Stimulated activated CD4-positive, alpha-beta T cell treated with anti-CD3 and anti-CD28 coated beads, Interleukin-2, amount 100 ng/mL, for 24 hours (primary cell): ENCODE data around the gene TNFAIP8.

Experiments
- DNase-seq, 2 donors: peaks; one replicate each; pipeline ENCODE4 v3.0.0-alpha.2; 2020

TNFAIP8 gene

DNA sequence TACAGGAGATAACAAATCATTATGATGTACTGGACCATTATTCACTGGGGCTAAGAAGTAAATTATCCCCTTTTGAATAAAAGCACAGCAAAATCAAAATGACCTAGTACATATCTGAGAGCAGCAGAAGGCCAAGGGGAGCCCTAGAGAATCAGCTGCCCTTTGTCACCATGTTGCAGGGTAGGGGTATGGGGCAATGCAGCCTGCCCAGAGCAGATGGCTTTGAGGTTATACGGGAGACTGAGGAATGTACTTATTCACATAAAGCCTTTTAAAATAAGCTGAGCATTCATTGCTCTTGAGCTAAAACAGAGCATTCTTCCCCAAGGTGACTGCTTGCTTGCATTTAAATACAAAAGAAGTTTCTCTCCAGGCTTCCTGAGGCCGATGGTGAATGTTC, 2.6 kb upstream of the TNFAIP8 start:
- no peak for DNase-seq

DNA sequence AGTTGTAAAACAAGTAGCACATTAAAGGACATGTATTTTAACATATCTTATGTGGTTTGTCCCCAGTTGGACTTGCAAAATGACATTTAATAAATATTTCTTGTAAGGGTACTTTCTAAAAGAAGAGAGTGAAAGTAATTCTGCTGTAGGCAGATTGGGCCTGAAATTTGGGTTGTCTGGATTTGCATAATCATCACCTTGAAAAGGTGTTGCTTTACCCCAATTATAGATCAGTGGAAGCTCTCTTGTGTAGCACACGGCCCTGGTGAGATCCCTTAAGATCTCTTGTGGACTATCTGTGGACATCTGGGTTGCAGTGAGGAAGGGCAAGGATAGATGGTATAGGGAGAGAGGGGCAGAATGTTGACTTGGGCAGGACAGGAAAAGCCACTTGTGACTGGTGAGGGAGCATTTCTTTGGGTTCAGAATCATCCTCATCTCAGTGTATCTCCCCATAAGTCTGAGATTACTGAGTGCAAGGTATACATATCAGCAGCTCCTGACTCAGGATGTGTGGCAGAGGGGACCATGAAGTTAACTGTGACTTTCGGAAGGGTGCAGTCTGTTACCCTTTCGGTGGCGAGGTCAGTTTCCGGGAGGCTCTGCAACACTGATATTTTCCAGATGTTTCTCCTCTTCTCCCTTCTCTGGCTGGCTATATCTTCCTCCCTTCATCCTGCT, 2.0 kb upstream of the TNFAIP8 start:
- peak in 1 of 2 donors; percentile 49 for DNase-seq

DNA sequence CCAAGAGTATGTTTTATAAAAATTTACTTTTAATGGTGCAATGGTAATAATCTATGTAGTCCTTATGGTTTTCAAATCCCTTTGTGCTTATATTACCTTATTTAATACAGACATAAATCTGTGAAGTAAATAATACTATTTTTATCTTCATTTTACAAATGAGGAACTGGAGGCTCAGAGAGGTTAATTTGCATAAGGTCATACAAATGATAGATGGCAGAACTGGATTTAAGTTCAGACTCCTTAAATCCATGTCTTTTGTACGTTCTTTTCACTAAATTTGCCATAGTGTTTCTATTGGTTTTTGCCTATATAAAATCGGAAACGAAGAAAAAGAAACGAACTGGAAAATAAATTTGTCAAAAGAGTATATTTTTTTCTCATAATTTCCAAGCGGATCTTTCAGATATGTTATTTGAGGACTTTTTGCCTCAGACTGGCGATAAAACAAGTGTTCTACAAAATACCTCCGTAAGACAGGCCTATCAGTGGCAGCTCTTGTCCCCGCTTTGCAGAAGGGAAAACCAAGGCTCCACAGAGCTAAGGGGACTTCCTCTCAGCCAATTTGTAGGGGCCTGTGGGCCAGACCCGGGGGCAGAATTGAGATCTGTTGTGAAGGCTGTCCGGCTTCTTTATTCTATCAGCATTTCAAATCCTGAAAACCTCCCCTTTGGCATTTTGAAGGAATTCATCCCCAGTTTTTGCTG, 1.1 kb upstream of the TNFAIP8 start:
- no peak for DNase-seq

DNA sequence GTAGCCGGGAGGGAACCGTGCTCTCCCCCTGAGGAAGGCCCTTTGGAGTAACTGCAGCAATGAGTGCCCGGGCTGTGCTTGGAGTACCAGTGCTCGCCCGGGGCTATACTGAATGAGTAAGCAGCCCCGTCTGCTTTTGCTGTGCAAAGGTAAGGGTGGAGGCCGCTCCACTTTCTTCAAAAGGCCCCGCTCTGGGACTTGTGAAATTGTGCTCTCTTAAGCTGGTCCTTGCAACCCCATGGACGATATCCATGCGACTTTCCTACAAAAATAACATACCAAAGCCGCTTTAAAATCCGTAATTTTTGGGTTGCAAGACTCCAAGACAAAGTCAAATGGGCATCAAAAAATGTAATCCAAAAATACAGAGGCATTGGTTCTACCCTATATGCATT, 578 bp upstream of the TNFAIP8 start:
- DNase-seq = peak; percentile 55 to 58

DNA sequence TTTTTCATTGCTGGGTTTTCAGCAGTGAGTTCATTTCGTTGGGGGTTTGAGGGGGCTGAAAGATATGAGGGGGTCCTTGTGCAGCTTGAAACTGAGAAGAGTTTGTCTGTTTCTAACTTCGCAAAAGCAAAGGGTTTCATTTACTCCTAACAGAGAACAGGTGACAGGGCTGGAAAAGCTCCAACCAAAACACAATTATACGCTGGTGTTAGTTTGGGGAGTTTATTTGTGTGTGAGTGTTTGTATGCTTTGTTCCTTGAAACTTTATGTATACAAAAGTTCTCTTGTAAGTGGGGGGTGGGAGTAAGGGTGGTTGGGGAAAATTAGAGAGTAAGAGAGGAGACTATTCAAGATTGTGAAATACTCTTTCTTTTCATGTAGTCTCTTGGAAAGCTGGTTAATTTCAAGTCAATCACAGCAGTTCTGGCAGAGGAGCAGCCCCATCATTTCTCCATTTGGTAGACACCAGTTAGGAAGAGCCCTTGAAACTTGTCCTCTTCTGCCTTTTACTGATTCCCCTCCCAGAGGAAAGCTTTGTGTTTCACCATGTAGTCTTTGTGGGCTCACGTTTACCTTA, 881 bp downstream of the TNFAIP8 start:
- DNase-seq = no peak

DNA sequence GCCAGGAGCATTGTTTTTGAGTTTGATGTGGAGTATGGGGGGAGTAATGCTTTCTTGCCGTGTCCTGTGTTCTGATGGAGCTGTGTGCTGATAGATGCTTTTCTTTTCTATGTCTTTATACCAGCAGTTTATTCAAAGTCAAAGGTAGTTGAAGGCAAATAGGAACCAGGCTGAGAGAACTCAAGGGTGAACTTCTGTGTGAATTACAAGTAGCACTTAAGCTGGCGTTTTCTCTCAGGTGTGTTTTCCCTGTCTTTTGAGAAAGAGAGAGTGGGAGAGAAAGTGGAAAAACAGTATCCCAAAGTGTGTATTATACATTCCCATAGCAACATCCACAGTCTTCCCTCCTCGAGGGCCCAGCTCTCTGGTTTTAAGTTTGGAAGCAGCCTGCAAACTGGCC, 1.5 kb downstream of the TNFAIP8 start:
- no peak for DNase-seq

DNA sequence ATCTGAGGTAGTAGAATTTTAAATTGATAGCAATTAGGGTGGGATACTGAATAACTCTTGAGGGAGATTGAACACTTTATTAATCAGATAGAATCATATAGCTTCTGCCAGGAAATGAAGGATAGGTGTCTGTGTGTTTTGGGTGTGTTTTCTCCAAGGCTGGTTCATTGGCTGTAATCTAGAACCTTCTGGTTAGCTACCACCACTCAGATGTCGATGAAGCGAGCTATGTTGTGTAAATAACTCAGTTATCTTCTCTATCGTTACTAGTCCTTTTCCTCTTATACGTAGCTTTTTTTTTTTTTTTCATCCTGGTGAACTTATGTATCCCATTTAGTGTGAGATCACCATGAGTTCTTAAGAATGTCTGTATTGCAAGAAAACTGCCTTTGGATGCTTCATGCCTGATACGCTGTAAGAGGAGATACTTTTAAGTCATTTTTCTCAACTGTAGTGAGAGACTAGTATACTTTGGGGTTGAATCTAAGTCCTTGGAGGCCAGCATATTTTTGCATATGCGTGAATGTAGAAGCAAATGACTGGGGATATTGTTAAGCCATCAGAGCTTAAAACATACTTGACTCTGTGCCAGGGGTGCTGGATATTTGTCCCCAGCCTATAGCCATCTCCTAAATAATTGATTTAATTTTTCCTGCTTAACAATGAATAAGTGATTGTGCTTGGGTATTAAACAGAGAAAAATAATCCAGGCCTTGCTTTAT, 2.1 kb downstream of the TNFAIP8 start:
- DNase-seq = no peak

DNA sequence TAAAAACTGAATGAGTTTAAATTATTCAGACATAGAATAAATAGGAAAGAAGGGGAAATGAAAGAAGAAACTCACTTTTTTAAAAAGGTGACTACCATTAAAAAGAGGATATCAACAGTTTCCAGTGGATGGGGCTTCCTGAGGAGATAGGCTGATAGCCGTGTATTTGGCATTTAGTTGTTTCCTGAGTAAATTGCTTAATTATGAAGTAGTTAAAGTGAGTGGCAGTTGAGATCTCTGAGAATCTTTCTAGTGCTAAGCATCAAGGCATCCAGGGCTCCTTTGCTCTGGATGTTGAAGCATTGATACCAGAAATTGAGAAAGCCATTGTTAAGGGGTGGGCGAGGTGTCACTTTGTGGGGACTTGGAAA, 2.7 kb downstream of the TNFAIP8 start:
- no peak for DNase-seq

DNA sequence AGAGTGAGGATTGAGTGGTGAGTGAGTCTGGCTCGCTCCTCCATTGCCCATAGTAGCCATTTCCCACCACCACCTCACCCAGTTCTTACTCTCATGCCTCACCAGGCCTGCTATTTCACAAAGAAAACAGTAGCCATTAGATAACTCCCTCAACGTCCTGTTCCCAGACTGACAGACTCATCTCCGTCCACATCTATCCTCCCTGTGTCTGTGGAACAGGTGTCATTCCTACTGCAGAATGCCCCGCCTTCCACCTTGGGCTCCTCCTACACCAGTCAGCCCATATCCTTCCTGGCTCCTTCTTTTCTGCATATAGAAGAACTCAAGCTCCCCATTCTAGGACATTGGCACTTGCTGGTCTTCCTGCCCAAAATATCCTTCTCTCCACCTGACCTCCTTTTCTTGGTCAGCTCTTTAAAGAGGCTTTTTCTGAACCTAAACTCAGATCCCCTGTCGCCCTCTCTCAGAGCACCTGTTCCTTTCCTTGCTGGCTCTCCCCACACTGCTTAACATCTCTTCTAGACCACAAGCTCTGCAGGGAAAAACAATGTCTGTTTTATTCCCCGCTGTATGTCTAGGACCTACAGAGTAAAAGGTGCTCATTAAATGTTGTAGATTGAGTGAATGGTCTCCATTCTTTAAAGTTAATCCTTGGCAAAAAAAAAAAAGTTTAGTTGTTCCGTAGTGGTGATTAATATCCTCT, 3.2 kb downstream of the TNFAIP8 start:
- DNase-seq = no peak

DNA sequence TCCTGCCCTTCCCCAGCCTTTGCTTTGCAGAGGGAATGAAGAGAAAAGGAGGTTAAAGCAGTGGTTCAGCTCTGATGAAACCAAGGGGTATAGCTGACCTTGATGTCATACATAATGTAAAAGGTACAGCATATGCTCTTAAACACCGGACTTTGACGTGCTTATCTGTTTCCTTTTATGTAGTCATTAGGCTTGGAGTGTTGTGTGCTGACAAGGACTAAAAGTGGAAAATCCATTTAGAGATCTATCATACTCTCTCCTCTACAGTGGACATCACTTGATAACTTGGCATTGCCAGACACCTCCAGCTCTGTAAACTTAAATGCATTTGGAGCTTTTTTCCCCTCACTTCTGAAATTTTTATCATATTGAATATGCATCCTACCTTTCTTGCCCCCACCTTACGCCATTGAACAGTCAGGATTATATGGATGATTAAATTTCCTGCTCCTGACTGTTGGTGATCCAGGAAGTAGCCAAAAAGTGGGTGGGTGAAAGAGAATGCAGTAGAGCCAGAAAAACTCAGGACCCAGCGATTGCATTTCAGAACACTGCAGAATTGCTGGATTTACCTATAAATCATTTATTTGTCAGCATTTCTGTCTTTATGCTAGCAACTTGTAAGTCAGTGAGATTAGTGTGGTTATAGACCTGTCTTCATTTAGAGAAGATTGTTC, 4.1 kb downstream of the TNFAIP8 start:
- DNase-seq = no peak

DNA sequence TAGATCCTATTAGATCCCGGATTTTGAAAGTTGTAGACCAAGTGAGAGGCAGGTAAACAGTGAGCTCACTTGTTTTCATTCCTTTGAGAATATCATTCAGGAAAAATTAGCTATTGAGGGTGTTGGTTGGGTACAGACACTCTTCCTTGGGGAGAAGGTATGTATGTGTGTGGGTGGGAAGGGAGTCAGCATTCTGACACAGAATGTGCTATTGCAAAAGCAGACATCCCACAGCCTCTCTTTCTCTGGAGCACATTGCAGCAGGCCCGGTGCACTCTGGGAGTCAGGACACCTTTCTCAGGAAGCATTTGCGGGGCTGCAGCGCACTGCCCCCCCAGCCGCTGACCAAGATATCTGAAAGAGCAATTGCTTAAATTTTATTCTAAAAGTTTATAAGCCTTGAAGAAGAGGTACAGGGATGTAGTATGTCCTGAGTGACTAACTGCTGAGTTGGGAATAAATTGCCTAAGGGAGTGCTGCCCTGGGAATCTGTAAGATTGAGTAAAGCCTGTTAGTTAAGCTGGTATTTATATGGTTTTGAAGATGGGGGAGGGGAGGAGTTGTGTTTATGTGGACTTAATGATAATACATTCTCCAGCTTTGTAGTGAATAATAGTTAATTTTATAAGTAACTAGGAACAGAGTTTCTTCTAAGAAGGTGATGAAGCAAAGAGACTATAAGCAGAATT, 5.2 kb downstream of the TNFAIP8 start:
- DNase-seq = no peak

DNA sequence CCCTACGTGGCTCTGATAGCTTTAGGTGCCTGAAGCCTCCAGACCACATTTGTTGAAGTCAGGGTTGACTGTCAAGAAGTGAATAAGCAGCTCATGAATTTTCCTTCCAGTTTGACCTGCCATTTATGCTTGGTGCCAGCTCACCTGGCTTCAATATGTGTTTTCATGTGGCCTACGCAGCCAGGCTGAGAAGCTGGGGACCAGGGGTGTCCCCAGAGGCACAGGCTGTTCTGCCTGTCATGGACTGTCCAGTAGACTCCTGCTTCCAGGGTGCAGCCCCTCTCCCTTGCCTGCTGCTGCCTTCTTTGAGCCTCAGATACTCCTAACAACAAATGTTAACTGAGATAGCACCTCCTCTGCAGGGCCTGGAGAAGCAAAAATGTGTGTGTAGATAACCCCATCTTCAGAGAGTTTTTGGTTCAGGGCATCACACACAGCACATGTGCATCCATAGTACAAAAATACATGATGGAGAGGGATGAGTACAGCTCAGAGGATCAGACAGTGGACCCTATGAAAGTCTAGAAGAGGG, 5.8 kb downstream of the TNFAIP8 start:
- no peak for DNase-seq

DNA sequence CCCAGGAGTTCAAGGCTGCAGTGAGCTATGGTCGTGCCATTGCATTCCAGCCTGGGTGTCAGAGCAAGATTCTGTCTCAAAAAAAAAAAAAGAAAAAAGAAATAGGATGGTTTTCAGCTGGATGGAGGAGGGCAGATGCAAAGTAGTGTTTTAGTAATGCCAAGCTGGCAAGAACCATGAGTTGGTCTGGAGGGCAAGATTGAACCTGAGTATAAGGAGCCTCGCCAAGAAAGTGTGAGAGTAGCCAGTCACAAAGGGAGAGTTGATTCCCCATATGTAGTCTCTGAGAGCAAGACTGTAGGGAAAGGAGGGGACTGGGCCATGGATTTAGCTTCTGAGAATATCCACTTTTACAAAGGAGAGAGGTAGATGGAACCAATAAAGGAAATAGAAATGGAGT, 6.9 kb downstream of the TNFAIP8 start:
- DNase-seq = no peak

DNA sequence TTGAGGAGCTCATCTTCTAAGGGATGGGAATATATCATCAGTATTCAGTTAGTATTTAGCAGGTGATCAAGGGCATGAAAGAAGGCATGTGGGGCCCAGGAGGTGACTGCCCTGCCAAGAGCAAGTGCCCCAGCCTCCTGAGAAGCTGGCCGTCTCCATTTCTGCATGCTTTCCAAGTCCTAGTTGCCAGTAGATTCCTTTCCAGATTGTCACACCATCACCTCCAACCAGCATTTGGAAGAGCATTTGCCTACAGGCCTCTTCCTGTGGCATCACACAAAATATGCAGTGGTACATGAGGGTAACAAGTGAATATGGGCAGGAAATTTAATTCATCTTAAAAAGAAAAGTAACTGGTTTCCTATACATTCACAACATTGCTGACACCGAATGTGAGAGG, 7.5 kb downstream of the TNFAIP8 start:
- DNase-seq = no peak

DNA sequence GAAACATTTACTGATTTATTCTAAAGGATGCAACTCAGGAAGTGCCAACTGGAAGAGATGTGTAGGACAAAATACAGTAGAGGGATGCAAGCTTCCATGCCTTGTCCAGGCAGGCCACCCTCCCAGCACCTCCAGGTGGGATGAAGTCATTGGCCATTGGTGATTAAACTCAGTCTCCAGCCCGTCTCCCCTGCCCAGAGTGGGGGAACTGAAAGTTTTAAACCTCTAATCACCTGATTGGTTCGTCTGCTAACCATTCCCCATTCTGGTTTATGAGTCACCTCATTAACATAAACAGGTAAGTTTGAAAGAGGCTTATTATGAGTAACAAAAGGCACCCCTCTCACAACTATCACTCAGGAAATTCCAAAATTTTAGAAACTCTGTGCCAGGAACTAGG, 8.1 kb downstream of the TNFAIP8 start:
- no peak for DNase-seq

DNA sequence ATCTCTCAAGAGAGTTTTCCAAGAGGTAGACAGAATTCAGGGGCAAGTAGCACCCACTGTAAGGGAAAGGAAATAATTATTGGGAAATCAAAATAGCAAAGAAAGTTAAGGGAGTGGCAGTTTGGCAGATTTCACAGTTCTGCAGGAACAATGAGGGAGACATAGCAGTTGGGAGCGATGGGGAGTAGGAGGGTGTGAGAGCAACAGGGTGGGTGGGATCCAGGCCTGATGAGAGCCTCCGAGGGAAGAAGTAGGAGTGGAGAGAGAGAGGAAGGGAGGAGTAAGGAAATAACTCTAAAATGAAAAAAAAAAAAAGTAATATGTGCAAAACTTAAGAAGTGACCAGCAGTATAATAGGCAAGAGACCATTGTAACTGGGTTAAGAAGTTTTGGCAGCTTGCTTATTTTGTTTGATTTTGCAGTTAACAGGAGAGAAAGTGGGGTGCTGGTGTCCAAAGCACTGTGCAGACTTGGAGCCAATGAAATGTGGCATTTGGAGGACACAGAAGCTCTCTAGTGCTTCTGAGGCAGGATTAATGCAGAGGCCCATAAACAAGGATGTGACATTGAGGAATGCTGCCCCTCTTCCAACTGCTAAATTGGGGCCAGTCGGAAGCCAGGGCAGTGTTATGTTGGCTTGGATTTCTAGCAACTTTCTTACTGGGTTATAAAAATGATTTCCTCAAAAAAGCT, 10.2 kb downstream of the TNFAIP8 start:
- DNase-seq = no peak

DNA sequence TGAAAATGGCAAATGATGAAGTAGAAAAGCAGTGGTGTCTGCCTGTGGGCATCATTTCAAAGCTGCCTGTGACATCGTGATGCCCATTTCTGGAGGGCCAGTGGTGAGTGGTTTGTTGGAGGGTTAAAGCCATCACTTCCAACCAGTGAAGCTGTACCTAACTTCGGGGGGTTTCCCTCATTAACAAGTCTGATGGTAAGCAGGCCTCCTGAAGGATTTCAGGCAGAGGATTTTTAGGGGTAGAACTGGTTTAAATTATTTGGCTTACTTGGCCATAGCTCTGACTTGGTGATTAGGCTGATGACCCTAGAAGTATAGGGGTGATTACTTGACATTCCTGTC, 10.7 kb downstream of the TNFAIP8 start:
- no peak for DNase-seq

DNA sequence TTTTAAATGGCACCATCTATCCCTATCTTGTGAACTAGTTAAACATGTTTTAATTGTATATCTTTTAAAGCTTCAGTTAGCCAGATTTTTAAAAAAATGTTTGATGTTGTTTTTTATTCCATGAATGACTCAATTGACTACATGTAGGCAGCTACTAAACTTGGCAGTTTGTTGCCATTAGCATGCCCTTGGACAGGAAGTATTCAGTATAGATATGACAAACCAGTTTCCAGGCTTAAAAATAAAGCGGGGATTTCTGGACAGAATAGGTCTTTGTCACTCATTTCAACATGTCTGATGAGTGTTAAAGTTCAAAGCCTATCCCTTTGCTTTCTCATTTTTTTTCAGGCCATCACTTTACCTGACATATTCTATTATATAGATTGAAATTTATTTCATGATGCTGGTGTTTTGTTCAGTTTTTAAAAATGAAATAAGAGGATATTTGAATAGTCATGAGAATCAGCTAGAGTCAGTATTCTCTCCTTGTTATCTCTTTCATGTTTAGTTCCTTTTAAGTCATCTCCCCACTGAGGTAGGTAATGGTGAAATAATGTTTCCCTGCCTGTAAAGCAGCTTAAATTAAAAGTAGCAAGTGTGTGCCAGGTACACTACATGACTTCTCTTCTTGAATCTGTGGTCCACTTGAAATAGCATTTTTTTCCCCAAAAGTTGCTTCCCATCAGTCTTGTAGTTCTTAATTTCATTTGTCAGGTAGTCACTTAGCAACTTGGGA, 11.9 kb downstream of the TNFAIP8 start:
- no peak for DNase-seq

DNA sequence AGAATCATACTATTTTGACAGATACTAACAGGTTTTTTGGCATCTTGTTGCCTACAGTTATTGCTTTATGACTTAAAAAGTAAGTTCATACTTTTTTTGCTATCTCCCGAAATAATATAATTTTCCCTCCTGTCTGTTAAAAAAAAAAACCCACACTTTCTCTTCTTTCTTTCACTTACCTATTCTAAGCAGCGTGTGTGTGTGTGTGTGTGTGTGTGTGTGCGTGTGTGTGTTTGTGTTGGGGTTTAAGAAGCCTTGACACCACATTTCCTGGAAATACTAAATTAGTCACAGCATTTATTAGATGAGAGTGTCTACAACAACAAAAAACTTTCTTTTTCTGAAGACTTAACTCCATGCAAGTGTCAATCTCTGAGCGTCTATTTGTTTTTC, 12.4 kb downstream of the TNFAIP8 start:
- peak; percentile 54 to 65 for DNase-seq

DNA sequence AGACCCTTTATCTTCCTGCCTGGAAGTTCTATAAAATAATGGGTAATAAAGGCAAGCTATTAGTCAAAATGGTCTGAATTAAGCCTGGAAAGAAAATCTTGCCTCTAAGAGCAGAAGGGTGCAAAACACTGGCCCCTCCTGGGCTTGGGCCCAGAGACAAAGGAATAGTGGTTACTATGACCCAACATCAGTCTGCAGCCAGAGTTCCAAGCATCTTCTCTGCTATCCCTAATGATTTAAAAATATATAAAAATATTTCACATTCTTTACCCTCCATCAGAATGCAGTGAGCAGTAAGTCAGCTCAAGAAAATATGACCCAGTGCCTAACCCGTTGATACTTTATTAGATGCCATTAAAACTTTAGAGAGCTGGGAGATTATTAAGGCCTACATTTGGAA, 14.7 kb downstream of the TNFAIP8 start:
- no peak for DNase-seq

DNA sequence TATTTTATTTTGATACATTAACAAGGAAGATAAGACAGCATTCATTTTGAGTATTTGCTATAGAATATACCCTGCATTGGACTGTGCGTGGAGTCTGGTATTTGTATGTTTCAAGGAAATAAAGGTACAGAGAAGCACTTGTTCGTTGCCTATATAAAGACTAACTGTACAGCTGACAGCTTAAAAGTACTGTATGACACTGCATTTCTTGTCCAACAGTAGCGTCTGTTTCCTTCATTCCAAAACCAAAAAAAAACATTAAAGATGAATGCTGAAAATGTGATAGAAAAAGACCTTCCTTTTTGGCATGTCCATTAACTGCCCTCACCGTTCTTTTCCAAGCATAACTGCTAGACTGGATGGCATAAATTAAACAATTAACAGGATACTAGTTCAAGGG, 15.3 kb downstream of the TNFAIP8 start:
- DNase-seq = no peak
